CD14-positive monocyte (primary cell): ENCODE data around the gene XYLT1. TPM values are rescaled to one million over a fixed set of nuclear protein-coding genes. Genes with fewer than 3 reads are reported as not detected.

Experiments
- DNase-seq, 3 donors: peaks; one replicate each; pipeline ENCODE4 v3.0.0-alpha.2; 2011 to 2022
- H2AFZ ChIP-seq: 2 replicates; pipeline ENCODE4 v1.6.0; 2012; ENCODE audit warnings: mild to moderate bottlenecking, low read depth, low read length, inconsistent platforms; ENCODE audit not compliant: insufficient read depth, poor library complexity, severe bottlenecking
- H3K27ac ChIP-seq, 2 donors: 1 replicate in 1 of 2; 2 replicates in 1 of 2; pipeline ENCODE4 v1.5.1; 2012 to 2013; ENCODE audit warnings: low read length in 2 of 2, control low read depth in 1 of 2, inconsistent platforms in 1 of 2, low read depth in 1 of 2, mild to moderate bottlenecking in 1 of 2
- H3K27me3 ChIP-seq, 2 donors: one replicate each; pipeline versions ENCODE4 v1.6.0 to v1.6.1; 2011 to 2013; ENCODE audit warnings: low read length in 2 of 2; ENCODE audit not compliant: control insufficient read depth in 2 of 2, insufficient read depth in 2 of 2
- H3K36me3 ChIP-seq, 2 donors: replicated peaks in 1 of 2; 1 replicate in 1 of 2; 2 replicates in 1 of 2; pipeline versions ENCODE4 v1.5.1 to v1.6.1; 2012 to 2013; ENCODE audit warnings: low read length in 2 of 2, control low read depth in 1 of 2, inconsistent platforms in 1 of 2, mild to moderate bottlenecking in 1 of 2; ENCODE audit not compliant: insufficient read depth in 2 of 2, control insufficient read depth in 1 of 2
- H3K4me1 ChIP-seq, 2 donors: 1 replicate in 1 of 2; 2 replicates in 1 of 2; pipeline versions ENCODE4 v1.5.1 to v1.6.1; 2012 to 2013; ENCODE audit warnings: low read length in 2 of 2, control low read depth in 1 of 2, inconsistent platforms in 1 of 2, mild to moderate bottlenecking in 1 of 2, moderate library complexity in 1 of 2; ENCODE audit not compliant: insufficient read depth in 2 of 2, control insufficient read depth in 1 of 2
- H3K4me2 ChIP-seq: replicated peaks from 2 replicates; pipeline ENCODE3; 2012; ENCODE audit warnings: low read length, moderate library complexity, mild to moderate bottlenecking; ENCODE audit not compliant: poor library complexity, severe bottlenecking; ENCODE audit errors: extremely low read depth
- H3K4me3 ChIP-seq, 3 experiments: fragments of 200-600 bp in 1 of 3; sonication (generic) in 1 of 3; replicated peaks in 1 of 3; 1 replicate in 2 of 3; 2 replicates in 1 of 3; pipeline ENCODE4 v1.5.1; 2011 to 2013; ENCODE audit warnings: low read length in 3 of 3, mild to moderate bottlenecking in 3 of 3, control low read depth in 2 of 3, low read depth in 2 of 3, inconsistent platforms in 1 of 3, moderate library complexity in 1 of 3
- H3K79me2 ChIP-seq: 2 replicates; pipeline ENCODE4 v1.6.0; 2012; ENCODE audit warnings: mild to moderate bottlenecking, control low read depth, inconsistent platforms, low read length, moderate library complexity; ENCODE audit not compliant: insufficient read depth
- H3K9ac ChIP-seq: 2 replicates; pipeline ENCODE4 v1.6.0; 2017; ENCODE audit warnings: low read length, mild to moderate bottlenecking; ENCODE audit not compliant: insufficient read depth, poor library complexity, severe bottlenecking
- H3K9me3 ChIP-seq, 2 donors: replicated peaks in 1 of 2; 1 replicate in 1 of 2; 2 replicates in 1 of 2; pipeline versions ENCODE4 v1.5.1 to v1.6.1; 2012 to 2013; ENCODE audit warnings: low read length in 2 of 2, control low read depth in 1 of 2; ENCODE audit not compliant: control insufficient read depth in 1 of 2, insufficient read depth in 1 of 2
- H4K20me1 ChIP-seq: 2 replicates; pipeline ENCODE4 v1.6.0; 2012; ENCODE audit warnings: mild to moderate bottlenecking, low read length, control low read depth, moderate library complexity; ENCODE audit not compliant: insufficient read depth
- H3K27ac Mint-ChIP-seq, 7 donors: one replicate each; pipeline ENCODE4 v1.8.0; 2020; ENCODE audit warnings: mild to moderate bottlenecking in 7 of 7, mixed read lengths in 7 of 7, moderate library complexity in 6 of 7, inconsistent platforms in 2 of 7
- H3K27me3 Mint-ChIP-seq, 3 donors: one replicate each; pipeline ENCODE4 v1.8.0; 2021 to 2022; ENCODE audit warnings: low read depth in 3 of 3, mild to moderate bottlenecking in 3 of 3, mixed read lengths in 3 of 3, moderate library complexity in 3 of 3, inconsistent platforms in 1 of 3
- H3K36me3 Mint-ChIP-seq, 2 donors: one replicate each; pipeline ENCODE4 v1.8.0; 2020; ENCODE audit warnings: mixed read lengths in 2 of 2, inconsistent platforms in 1 of 2, mild to moderate bottlenecking in 1 of 2
- H3K4me1 Mint-ChIP-seq: one replicate; pipeline ENCODE4 v1.8.0; 2020; ENCODE audit warnings: mild to moderate bottlenecking, mixed read lengths
- H3K4me3 Mint-ChIP-seq, 2 donors: one replicate each; pipeline ENCODE4 v1.8.0; 2020; ENCODE audit warnings: mild to moderate bottlenecking in 2 of 2, mixed read lengths in 2 of 2, moderate library complexity in 1 of 2
- H3K9me3 Mint-ChIP-seq, 7 donors: one replicate each; pipeline ENCODE4 v1.8.0; 2020 to 2022; ENCODE audit warnings: mixed read lengths in 7 of 7, mild to moderate bottlenecking in 6 of 7, moderate library complexity in 6 of 7, inconsistent platforms in 2 of 7
- CTCF ChIP-seq: fragments of 200-600 bp; IDR thresholded peaks from one replicate; pipeline ENCODE4 v1.8.0; 2022; ENCODE audit warnings: antibody characterized with exemption, mild to moderate bottlenecking
- WGBS: methylation state at CpG from one replicate; pipeline ENCODE4 v1.1.5; 2013; ENCODE audit warnings: missing lambda C conversion rate; ENCODE audit not compliant: insufficient coverage; 5-methylcytosine and 5-hydroxymethylcytosine counted together
- intact Hi-C, 2 donors: fragments of 100-400 bp; cut with micrococcal nuclease; formaldehyde crosslinking; loops; one replicate each; pipeline versions ENCODE4 v1.15.0 to v1.15.1; 2023
- polyA plus RNA-seq, 3 donors: library from polyadenylated mRNA; depleted of rRNA in 1 of 3; unstranded in 2 of 3; stranded (reverse) in 1 of 3; fragments of 300-500 nt in 2 of 3; fragments of >200 nt in 1 of 3; fragmentation: Illumina TruSeq in 2 of 3; gene quantifications; 1 replicate in 2 of 3; 2 replicates in 1 of 3; pipeline ENCODE4 v1.2.3, GENCODE V29; 2012 to 2021

XYLT1 gene
- polyA plus RNA-seq, 3 donors = 0.51 to 9.4 (median 1.6) TPM

- DNase-seq = peak; percentile 27 to 59 (median 56)
- H3K27ac ChIP-seq = peak overlapping the region in 1 of 2 donors; percentile 33
- no peak for TF ChIP-seq CTCF
- H3K9ac ChIP-seq = no peak overlapping the region
- peaks cover 43% of the 10 kb centered on the region for H3K4me1 Mint-ChIP-seq
- no peaks in the 10 kb centered on the region for H3K9me3 ChIP-seq
- H4K20me1 ChIP-seq = peaks cover 7% of the 10 kb centered on the region
- intact Hi-C loops = no loop called here
- peaks cover 6 to 7% of the 10 kb centered on the region in 2 donors for H3K36me3 Mint-ChIP-seq
- no peaks in the 10 kb centered on the region for H3K27me3 ChIP-seq
- no peak overlapping the region for H3K4me3 Mint-ChIP-seq
- H3K4me1 ChIP-seq = peaks cover 28 to 40% of the 10 kb centered on the region in 2 donors
- H2AFZ ChIP-seq = no peak overlapping the region
- H3K4me3 ChIP-seq = no peak overlapping the region
- no peak overlapping the region for H3K4me2 ChIP-seq
- H3K27ac Mint-ChIP-seq = peak overlapping the region in 5 of 7 donors; percentile 10 to 76 (median 50)
- H3K79me2 ChIP-seq = peaks cover 39% of the 10 kb centered on the region
- WGBS = 92% methylated on average over 2 of the region's 2 CpGs
- peaks cover 0 to 2% (median 0%) of the 10 kb centered on the region in 3 donors for H3K27me3 Mint-ChIP-seq
- H3K36me3 ChIP-seq = no peaks in the 10 kb centered on the region
- no peaks in the 10 kb centered on the region for H3K9me3 Mint-ChIP-seq
Observed at GRCh38 chr16:17269439-17269838, 201.3 kb downstream of the XYLT1 start.

GRCh38 chr16:17266608-17267313, 204.0 kb downstream of the XYLT1 start:
- intact Hi-C loops = no loop called here
- no peaks in the 10 kb centered on the region for H3K9me3 Mint-ChIP-seq
- Histone ChIP-seq H2AFZ (no peak overlapping the region), H4K20me1 (peaks cover 7% of the 10 kb centered on the region), H3K4me1 (peaks cover 16 to 19% of the 10 kb centered on the region in 2 donors), H3K9me3 (no peaks in the 10 kb centered on the region), H3K79me2 (peaks cover 25% of the 10 kb centered on the region), H3K4me2 (no peak overlapping the region), H3K27me3 (no peaks in the 10 kb centered on the region), H3K9ac (no peak overlapping the region), H3K36me3 (no peaks in the 10 kb centered on the region), H3K4me3 (no peak overlapping the region), H3K27ac (no peak overlapping the region)
- DNase-seq = no peak
- peaks cover 0 to 1% (median 0%) of the 10 kb centered on the region in 3 donors for H3K27me3 Mint-ChIP-seq
- peaks cover 30% of the 10 kb centered on the region for H3K4me1 Mint-ChIP-seq
- 99% methylated on average over 15 of the region's 16 CpGs for WGBS
- no peaks in the 10 kb centered on the region for H3K36me3 Mint-ChIP-seq
- H3K4me3 Mint-ChIP-seq = no peak overlapping the region
- TF ChIP-seq CTCF = no peak
- H3K27ac Mint-ChIP-seq = peak overlapping the region in 1 of 7 donors; percentile 26
